NCI-H460 (cell line): ENCODE data around the gene SHMT1. TPM values are rescaled to one million over a fixed set of nuclear protein-coding genes. Genes with fewer than 3 reads are reported as not detected.
"Not testable (repeated sequence)": the region's sequence is repeated elsewhere in the genome, so short reads cannot be mapped to it uniquely, and the experiment has no call there.

ENCODE experiments used
- DNase-seq: peaks from one replicate; pipeline ENCODE4 v3.0.0-alpha.2; 2016; ENCODE audit warnings: low read depth; ENCODE audit errors: extremely low read depth
- total RNA-seq: library from RNA; depleted of rRNA; stranded (reverse); fragments of >200 nt; shearing (Covaris generic); gene quantifications from 2 replicates; pipeline ENCODE4 v1.2.3, GENCODE V29; 2014

SHMT1 gene
- total RNA-seq, 1 experiment from 2014 or later: 18.7 TPM

- no peak for DNase-seq
Measured at GRCh38 chr17:18379246-18380146, 16.1 kb upstream of the SHMT1 start.

- DNase-seq: not testable (repeated sequence)
Measured at GRCh38 chr17:18378614-18379013, 15.3 kb upstream of the SHMT1 start.

GRCh38 chr17:18378205-18378505 lies 14.8 kb upstream of the SHMT1 start:
- DNase-seq: no peak

GRCh38 chr17:18377437-18378204 lies 14.3 kb upstream of the SHMT1 start, which contains the start of gene EVPLL:
Gene EVPLL (plus strand): TSS chr17:18377778. CDS start chr17:18380938, 3,160 bp downstream.
- no peak for DNase-seq

- no peak for DNase-seq
Measured at GRCh38 chr17:18374216-18374615, 10.9 kb upstream of the SHMT1 start.

GRCh38 chr17:18373181-18373580 lies 9.8 kb upstream of the SHMT1 start:
- DNase-seq: not testable (repeated sequence)

GRCh38 chr17:18371455-18371854 lies 8.1 kb upstream of the SHMT1 start:
- no peak for DNase-seq

GRCh38 chr17:18370761-18371160 lies 7.4 kb upstream of the SHMT1 start:
- no peak for DNase-seq

GRCh38 chr17:18368946-18369345 lies 5.6 kb upstream of the SHMT1 start:
- no peak for DNase-seq

- DNase-seq: no peak
Measured at GRCh38 chr17:18364166-18364565, 816 bp upstream of the SHMT1 start.

GRCh38 chr17:18362698-18363100 lies 651 bp downstream of the SHMT1 start:
- no peak for DNase-seq

- no peak for DNase-seq
Measured at GRCh38 chr17:18361837-18362697, 1.3 kb downstream of the SHMT1 start.

GRCh38 chr17:18360518-18360917 lies 2.8 kb downstream of the SHMT1 start:
- DNase-seq: no peak

GRCh38 chr17:18356624-18357023 lies 6.7 kb downstream of the SHMT1 start:
- DNase-seq: no peak

GRCh38 chr17:18353541-18353940 lies 9.8 kb downstream of the SHMT1 start:
- DNase-seq: no peak

- no peak for DNase-seq
Measured at GRCh38 chr17:18344021-18344420, 19.3 kb downstream of the SHMT1 start.

GRCh38 chr17:18339933-18340332 lies 23.4 kb downstream of the SHMT1 start:
- DNase-seq: no peak

GRCh38 chr17:18338158-18338557 lies 25.2 kb downstream of the SHMT1 start:
- DNase-seq: not testable (repeated sequence)

GRCh38 chr17:18332909-18333489 lies 30.4 kb downstream of the SHMT1 start:
- DNase-seq: no peak

- DNase-seq: no peak
Measured at GRCh38 chr17:18331879-18332278, 31.5 kb downstream of the SHMT1 start.
